IMR-90 (cell line): ENCODE results near the gene SCN8A. TPM values are rescaled to one million over a fixed set of nuclear protein-coding genes. Genes with fewer than 3 reads are reported as not detected.

Experiments
- ATAC-seq: fragments of 200-7000 bp; cut with Tn5 transposase; 2 replicates; pipeline ENCODE4 v1.9.1; 2020; ENCODE audit warnings: low read depth, mild to moderate bottlenecking, moderate library complexity
- BruUV-seq: library from RNA; stranded (reverse); fragments of 400-500 nt; replicated peaks from 2 replicates; lab custom pipeline; 2021; lab: Mats Ljungman, UMichigan
- CTCF ChIA-PET: fragments of 300-600 bp; formaldehyde crosslinking; extraction: SDS; loops from one replicate; lab custom pipeline; 2021; ENCODE audit warnings: antibody characterized with exemption; lab: Yijun Ruan, JAX
- POLR2A ChIA-PET: fragments of 300-600 bp; sonication (Branson Sonifier 250); formaldehyde crosslinking; loops from one replicate; lab custom pipeline; 2022; ENCODE audit warnings: antibody characterized with exemption; ENCODE audit not compliant: unreplicated experiment; lab: Charles Lee
- DNase-seq: peaks from one replicate; pipeline ENCODE4 v3.0.0; 2013
- H2AFZ ChIP-seq: replicated peaks from 2 replicates; pipeline ENCODE3; 2013; ENCODE audit warnings: low read length, mild to moderate bottlenecking; ENCODE audit not compliant: poor library complexity
- H2AK5ac ChIP-seq: 2 replicates; pipeline ENCODE4 v1.6.1; 2013; ENCODE audit warnings: low read depth, low read length, inconsistent platforms
- H2AK9ac ChIP-seq: replicated peaks from 2 replicates; pipeline ENCODE3; 2013; ENCODE audit warnings: mild to moderate bottlenecking, low read depth, low read length, moderate library complexity; ENCODE audit not compliant: poor library complexity
- H2BK120ac ChIP-seq: 2 replicates; pipeline ENCODE4 v1.6.1; 2013; ENCODE audit warnings: low read depth, low read length, inconsistent platforms
- H2BK15ac ChIP-seq: 3 replicates; pipeline ENCODE4 v1.6.1; 2013; ENCODE audit warnings: low read depth, low read length, inconsistent platforms
- H2BK20ac ChIP-seq: 2 replicates; pipeline ENCODE4 v1.6.1; 2013; ENCODE audit warnings: low read depth, mild to moderate bottlenecking, inconsistent platforms, low read length, moderate library complexity
- H2BK5ac ChIP-seq: 2 replicates; pipeline ENCODE4 v1.6.1; 2013; ENCODE audit warnings: mild to moderate bottlenecking, low read depth, low read length, inconsistent platforms; ENCODE audit not compliant: poor library complexity, severe bottlenecking
- H3K14ac ChIP-seq: replicated peaks from 2 replicates; pipeline ENCODE4 v1.6.1; 2013; ENCODE audit warnings: low read depth, low read length, inconsistent platforms
- H3K18ac ChIP-seq: 2 replicates; pipeline ENCODE4 v1.6.1; 2013; ENCODE audit warnings: low read depth, low read length, control low read depth
- H3K23ac ChIP-seq: 2 replicates; pipeline ENCODE4 v1.6.1; 2013; ENCODE audit warnings: low read depth, low read length, inconsistent platforms
- H3K27ac ChIP-seq: 2 replicates; pipeline ENCODE4 v1.5.1; 2013; ENCODE audit warnings: mild to moderate bottlenecking, control low read depth, low read length; ENCODE audit not compliant: insufficient read depth
- H3K27me3 ChIP-seq: 2 replicates; pipeline ENCODE4 v1.6.1; 2013; ENCODE audit warnings: low read length; ENCODE audit not compliant: control insufficient read depth, insufficient read depth
- H3K36me3 ChIP-seq: 2 replicates; pipeline ENCODE4 v1.6.1; 2013; ENCODE audit warnings: low read length, mixed read lengths; ENCODE audit not compliant: control insufficient read depth, insufficient read depth
- H3K4ac ChIP-seq: 2 replicates; pipeline ENCODE4 v1.6.1; 2013; ENCODE audit warnings: low read depth, low read length, inconsistent platforms
- H3K4me1 ChIP-seq: 2 replicates; pipeline ENCODE4 v1.6.1; 2013; ENCODE audit warnings: low read length, mixed read lengths; ENCODE audit not compliant: control insufficient read depth, insufficient read depth
- H3K4me2 ChIP-seq: 2 replicates; pipeline ENCODE4 v1.6.1; 2013; ENCODE audit warnings: low read depth, mild to moderate bottlenecking, control low read depth, low read length, moderate library complexity
- H3K4me3 ChIP-seq: 2 replicates; pipeline ENCODE4 v1.5.1; 2013; ENCODE audit warnings: low read depth, mild to moderate bottlenecking, control low read depth, low read length, moderate library complexity; ENCODE audit not compliant: insufficient read depth
- H3K56ac ChIP-seq: 2 replicates; pipeline ENCODE4 v1.6.1; 2013; ENCODE audit warnings: low read length, inconsistent platforms; ENCODE audit not compliant: insufficient read depth; ENCODE audit errors: extremely low read depth
- H3K79me1 ChIP-seq, 2 experiments: 2 replicates each; pipeline ENCODE4 v1.6.1; 2013; ENCODE audit warnings: low read length in 2 of 2, inconsistent platforms in 1 of 2, low read depth in 1 of 2
- H3K9ac ChIP-seq: 2 replicates; pipeline ENCODE4 v1.6.1; 2013; ENCODE audit warnings: low read depth, low read length, control low read depth
- H3K9me1 ChIP-seq: 2 replicates; pipeline ENCODE4 v1.6.1; 2013; ENCODE audit warnings: low read length, inconsistent platforms; ENCODE audit not compliant: insufficient read depth
- H3K9me3 ChIP-seq: 2 replicates; pipeline ENCODE4 v1.6.1; 2013; ENCODE audit warnings: low read length; ENCODE audit not compliant: control insufficient read depth, insufficient read depth
- H4K20me1 ChIP-seq: 2 replicates; pipeline ENCODE4 v1.6.1; 2013; ENCODE audit warnings: low read length, inconsistent platforms; ENCODE audit not compliant: insufficient read depth
- H4K5ac ChIP-seq: 2 replicates; pipeline ENCODE4 v1.6.1; 2013; ENCODE audit warnings: mild to moderate bottlenecking, low read depth, low read length, control low read depth
- H4K8ac ChIP-seq, 2 experiments: 2 replicates each; pipeline ENCODE4 v1.6.1; 2013; ENCODE audit warnings: low read depth in 2 of 2, low read length in 2 of 2, control low read depth in 1 of 2, inconsistent platforms in 1 of 2
- H4K91ac ChIP-seq: 2 replicates; pipeline ENCODE4 v1.6.1; 2013; ENCODE audit warnings: low read depth, low read length, inconsistent platforms; ENCODE audit not compliant: insufficient read depth
- BHLHE40 ChIP-seq: fragments of 150-350 bp; IDR thresholded peaks from 2 replicates; pipeline ENCODE4 v1.6.1; 2016; ENCODE audit warnings: mild to moderate bottlenecking, low read depth, low read length
- CEBPB ChIP-seq: IDR thresholded peaks from 2 replicates; pipeline ENCODE4 v1.6.1; 2012; ENCODE audit warnings: low read depth, low read length, improper control_type of control experiment
- CHD1 ChIP-seq: IDR thresholded peaks from 2 replicates; pipeline ENCODE4 v1.6.1; 2012; ENCODE audit warnings: low read depth, low read length, improper control_type of control experiment
- CTCF ChIP-seq: conservative IDR thresholded peaks from 2 replicates; pipeline ENCODE4 v1.5.1; 2012; ENCODE audit warnings: mild to moderate bottlenecking, low read depth, low read length, improper control_type of control experiment
- MAFK ChIP-seq: IDR thresholded peaks from 2 replicates; pipeline ENCODE4 v1.6.1; 2012; ENCODE audit warnings: low read depth, low read length, improper control_type of control experiment
- MAZ ChIP-seq: IDR thresholded peaks from 2 replicates; pipeline ENCODE4 v1.6.1; 2012; ENCODE audit warnings: low read depth, mild to moderate bottlenecking, low read length, improper control_type of control experiment, moderate library complexity, borderline replicate concordance
- MXI1 ChIP-seq: IDR thresholded peaks from 2 replicates; pipeline ENCODE4 v1.6.1; 2012; ENCODE audit warnings: low read depth, mild to moderate bottlenecking, low read length, moderate library complexity, borderline replicate concordance
- NFE2L2 ChIP-seq: fragments of 150-350 bp; IDR thresholded peaks from 2 replicates; pipeline ENCODE4 v1.6.1; 2016; ENCODE audit warnings: low read depth, mild to moderate bottlenecking, low read length
- POLR2A ChIP-seq: IDR thresholded peaks from 2 replicates; pipeline ENCODE4 v1.6.1; 2012; ENCODE audit warnings: mild to moderate bottlenecking, low read depth, low read length
- RCOR1 ChIP-seq: IDR thresholded peaks from 2 replicates; pipeline ENCODE4 v1.6.1; 2012; ENCODE audit warnings: mild to moderate bottlenecking, low read length, improper control_type of control experiment; ENCODE audit not compliant: insufficient replicate concordance
- RFX5 ChIP-seq: IDR thresholded peaks from 2 replicates; pipeline ENCODE4 v1.8.0; 2012; ENCODE audit warnings: low read depth, mild to moderate bottlenecking, low read length, moderate library complexity
- SMC3 ChIP-seq: fragments of 150-350 bp; IDR thresholded peaks from 2 replicates; pipeline ENCODE4 v1.6.1; 2016; ENCODE audit warnings: low read depth, mild to moderate bottlenecking, antibody characterized with exemption, low read length, moderate library complexity
- dilution Hi-C: fragments of 300-500 bp; cut with HindIII; formaldehyde crosslinking; loops from one replicate; pipeline ENCODE4 v1.14.3; 2018; ENCODE audit warnings: low sequenced_read_pairs; ENCODE audit not compliant: unreplicated experiment
- in situ Hi-C: fragments of 300-500 bp; cut with MboI; formaldehyde crosslinking; loops from 3 replicates; pipeline ENCODE4 v1.14.3; 2019; ENCODE audit warnings: low sequenced_read_pairs, inconsistent platforms, mixed read lengths
- intact Hi-C: fragments of 100-400 bp; cut with micrococcal nuclease; formaldehyde crosslinking; loops from 2 replicates; pipeline ENCODE4 v1.10.0; 2022
- polyA plus RNA-seq, 3 experiments: library from polyadenylated mRNA; depleted of rRNA; stranded (reverse); fragments of >200 nt; gene quantifications; 2 replicates each; pipeline ENCODE4 v1.2.3, GENCODE V29; 2012; ENCODE audit warnings: low replicate concordance in 1 of 3
- total RNA-seq: library from RNA; depleted of rRNA; stranded (reverse); fragments of >200 nt; gene quantifications from 2 replicates; pipeline ENCODE4 v1.2.3, GENCODE V29; 2012
- TF ChIP-seq, protein P1 (sequence below): fragments of 150-350 bp; IDR thresholded peaks from 2 replicates; pipeline ENCODE4 v1.6.1; 2016; ENCODE audit warnings: low read depth, mild to moderate bottlenecking, low read length, moderate library complexity, borderline replicate concordance

The SCN8A gene
- total and polyA plus RNA-seq, 2 of the 4 experiments (the other 2 are of a cell fraction), result 6.9 to 19.7 TPM

GRCh38 chr12:51700887-51701286 lies 109.9 kb downstream of the SCN8A start:
- H3K14ac ChIP-seq, result no peak overlapping the region
- no peak overlapping the region for H3K9ac ChIP-seq
- H4K5ac ChIP-seq, result no peak overlapping the region
- no peaks in the 10 kb centered on the region for H3K27me3 ChIP-seq
- no peak for ATAC-seq
- TF ChIP-seq RFX5 (no peak), MXI1 (no peak), CEBPB (no peak), NFE2L2 (no peak), RCOR1 (no peak), MAZ (no peak), BHLHE40 (no peak), SMC3 (no peak), CTCF (no peak), CHD1 (no peak), MAFK (no peak), POLR2A (no peak)
- TF ChIP-seq, protein P1, sequence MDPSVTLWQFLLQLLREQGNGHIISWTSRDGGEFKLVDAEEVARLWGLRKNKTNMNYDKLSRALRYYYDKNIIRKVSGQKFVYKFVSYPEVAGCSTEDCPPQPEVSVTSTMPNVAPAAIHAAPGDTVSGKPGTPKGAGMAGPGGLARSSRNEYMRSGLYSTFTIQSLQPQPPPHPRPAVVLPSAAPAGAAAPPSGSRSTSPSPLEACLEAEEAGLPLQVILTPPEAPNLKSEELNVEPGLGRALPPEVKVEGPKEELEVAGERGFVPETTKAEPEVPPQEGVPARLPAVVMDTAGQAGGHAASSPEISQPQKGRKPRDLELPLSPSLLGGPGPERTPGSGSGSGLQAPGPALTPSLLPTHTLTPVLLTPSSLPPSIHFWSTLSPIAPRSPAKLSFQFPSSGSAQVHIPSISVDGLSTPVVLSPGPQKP, result no peak
- H3K79me1 ChIP-seq, result no peaks in the 10 kb centered on the region
- no peak overlapping the region for H2BK5ac ChIP-seq
- no peak overlapping the region for H3K27ac ChIP-seq
- no peak overlapping the region for H2BK120ac ChIP-seq
- dilution Hi-C loops (no loop called here), in situ Hi-C loops (no loop called here), intact Hi-C loops (no loop called here)
- no peak overlapping the region for H3K4me3 ChIP-seq
- no peaks in the 10 kb centered on the region for H3K9me3 ChIP-seq
- no peak overlapping the region for H3K18ac ChIP-seq
- H2AK9ac ChIP-seq, result no peak overlapping the region
- no peak overlapping the region for H2AFZ ChIP-seq
- no peaks in the 10 kb centered on the region for H4K20me1 ChIP-seq
- ChIA-PET POLR2A (no interaction called here), CTCF (interaction anchor here (0.7 kb wide), 1 partner anchor 21 kb away, joined by 3 read pairs; no protein-coding TSS in a partner anchor)
- no peak overlapping the region for H2BK20ac ChIP-seq
- no peak overlapping the region for H3K23ac ChIP-seq
- no peak overlapping the region for H2BK15ac ChIP-seq
- BruUV-seq, result no TSS peak
- no peak overlapping the region for H3K56ac ChIP-seq
- no peaks in the 10 kb centered on the region for H3K36me3 ChIP-seq
- no peak overlapping the region for H4K8ac ChIP-seq
- H3K4me1 ChIP-seq, result no peaks in the 10 kb centered on the region
- no peak overlapping the region for H3K4ac ChIP-seq
- no peak for DNase-seq
- H2AK5ac ChIP-seq, result no peak overlapping the region
- H3K9me1 ChIP-seq, result peaks cover 3% of the 10 kb centered on the region; the same call in 1 of the 2 replicates
- no peak overlapping the region for H3K4me2 ChIP-seq
- H4K91ac ChIP-seq, result no peak overlapping the region
